Gastrocnemius medialis (tissue), 4 donors: Measurements from ENCODE around the gene SORT1. TPM values are rescaled to one million over a fixed set of nuclear protein-coding genes. Genes with fewer than 3 reads are reported as not detected.
"Not testable (repeated sequence)": the region's sequence is repeated elsewhere in the genome, so short reads cannot be mapped to it uniquely, and the experiment has no call there.

Experiments
- ATAC-seq, 2 donors: fragments of 150-250 bp; one replicate each; pipeline ENCODE4 v1.9.1; 2016
- DNase-seq, 2 donors: peaks; one replicate each; pipeline ENCODE4 v3.0.0-alpha.2; 2019
- H3K27ac ChIP-seq, 4 donors: fragments of 200-600 bp; sonication (generic); 1 replicate in 1 of 4; 2 replicates in 3 of 4; pipeline ENCODE4 v1.5.1; 2016 to 2018; ENCODE audit warnings: mild to moderate bottlenecking in 2 of 4, moderate library complexity in 1 of 4
- H3K27me3 ChIP-seq, 3 donors: fragments of 200-600 bp; sonication (generic) in 2 of 3; 1 replicate in 1 of 3; 2 replicates in 2 of 3; pipeline versions ENCODE4 v1.5.1 to v1.6.0; 2016 to 2019; ENCODE audit warnings: mild to moderate bottlenecking in 1 of 3, moderate library complexity in 1 of 3
- H3K36me3 ChIP-seq, 2 donors: fragments of 200-600 bp; sonication (generic) in 1 of 2; one replicate each; pipeline ENCODE4 v1.5.1; 2017 to 2018
- H3K4me1 ChIP-seq, 2 donors: fragments of 200-600 bp; sonication (generic) in 1 of 2; one replicate each; pipeline ENCODE4 v1.5.1; 2016 to 2017; ENCODE audit warnings: mild to moderate bottlenecking in 2 of 2
- H3K4me3 ChIP-seq, 4 donors: fragments of 200-600 bp; sonication (generic) in 3 of 4; 1 replicate in 1 of 4; 2 replicates in 3 of 4; pipeline ENCODE4 v1.5.1; 2016 to 2019; ENCODE audit warnings: mild to moderate bottlenecking in 2 of 4
- H3K9me3 ChIP-seq, 3 donors: fragments of 200-600 bp; sonication (generic) in 2 of 3; 1 replicate in 1 of 3; 2 replicates in 2 of 3; pipeline ENCODE4 v1.5.1; 2016 to 2019
- POLR2A ChIP-seq, 2 donors: fragments of 450-650 bp; IDR thresholded peaks; one replicate each; pipeline ENCODE4 v1.6.1; 2017; ENCODE audit warnings: antibody characterized with exemption in 2 of 2, mild to moderate bottlenecking in 2 of 2, moderate library complexity in 2 of 2
- in situ Hi-C, 4 donors: fragments of 200-750 bp; cut with MboI; loops; one replicate each; pipeline versions ENCODE4 v1.15.0 to v1.8.0; 2017; ENCODE audit warnings: low sequenced_read_pairs in 4 of 4
- intact Hi-C: fragments of 100-400 bp; cut with DNase I; formaldehyde crosslinking; loops from one replicate; pipeline ENCODE4 v1.15.1; 2023; ENCODE audit warnings: low total_unique reads
- total RNA-seq, 4 donors: library from RNA; depleted of rRNA; stranded (reverse); fragments of >200 nt; gene quantifications; one replicate each; pipeline versions ENCODE4 v1.1.0 to v1.2.3, GENCODE V29; 2016
- TF ChIP-seq, protein P1 (sequence below), 5 experiments: fragments of 450-650 bp in 3 of 5; fragments of 200-600 bp in 2 of 5; sonication (generic) in 2 of 5; IDR thresholded peaks in 4 of 5; conservative IDR thresholded peaks in 1 of 5; 1 replicate in 4 of 5; 2 replicates in 1 of 5; pipeline ENCODE4 v1.5.1; 2016 to 2019; ENCODE audit warnings: antibody characterized with exemption in 5 of 5, mild to moderate bottlenecking in 3 of 5, moderate library complexity in 3 of 5

Gene SORT1
- total RNA-seq, 4 donors from 2014 or later = 93.7 to 226 (median 190) TPM

DNA sequence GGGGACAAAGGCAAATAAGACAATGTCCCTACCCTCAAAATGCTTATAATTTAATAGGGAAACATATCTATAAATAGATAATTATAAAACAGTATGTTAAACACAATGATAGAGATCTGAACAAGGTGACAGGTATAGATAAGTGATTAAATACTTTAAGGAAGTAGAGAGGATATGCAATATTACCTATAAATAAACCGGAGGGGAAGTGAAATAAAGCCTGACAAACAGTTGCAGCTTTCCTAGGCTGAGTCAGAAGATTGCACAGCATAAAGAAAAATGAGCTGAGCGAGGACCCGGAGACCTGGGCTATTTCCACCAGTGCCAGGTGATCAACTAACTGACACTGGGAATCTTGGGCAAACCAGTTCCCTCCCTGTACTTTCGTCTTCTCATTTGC is 103.2 kb downstream of the SORT1 start:
- Histone ChIP-seq H3K9me3 (no peaks in the 10 kb centered on the region), H3K27me3 (peaks cover 0 to 9% (median 0%) of the 10 kb centered on the region in 3 donors), H3K4me3 (no peak overlapping the region), H3K27ac (no peak overlapping the region), H3K36me3 (no peaks in the 10 kb centered on the region), H3K4me1 (peaks cover 9 to 12% of the 10 kb centered on the region in 2 donors)
- in situ Hi-C loops = loop anchor here in 1 of 4 donors (25.0 kb wide), 1 partner anchor 243 kb away; the partner anchor contains the start of genes GNAI3 and GPR61
- DNase-seq (no peak), ATAC-seq (no peak)
- TF ChIP-seq POLR2A (IDR thresholded peaks at IDR 0.05) = no peak
- TF ChIP-seq, protein P1, sequence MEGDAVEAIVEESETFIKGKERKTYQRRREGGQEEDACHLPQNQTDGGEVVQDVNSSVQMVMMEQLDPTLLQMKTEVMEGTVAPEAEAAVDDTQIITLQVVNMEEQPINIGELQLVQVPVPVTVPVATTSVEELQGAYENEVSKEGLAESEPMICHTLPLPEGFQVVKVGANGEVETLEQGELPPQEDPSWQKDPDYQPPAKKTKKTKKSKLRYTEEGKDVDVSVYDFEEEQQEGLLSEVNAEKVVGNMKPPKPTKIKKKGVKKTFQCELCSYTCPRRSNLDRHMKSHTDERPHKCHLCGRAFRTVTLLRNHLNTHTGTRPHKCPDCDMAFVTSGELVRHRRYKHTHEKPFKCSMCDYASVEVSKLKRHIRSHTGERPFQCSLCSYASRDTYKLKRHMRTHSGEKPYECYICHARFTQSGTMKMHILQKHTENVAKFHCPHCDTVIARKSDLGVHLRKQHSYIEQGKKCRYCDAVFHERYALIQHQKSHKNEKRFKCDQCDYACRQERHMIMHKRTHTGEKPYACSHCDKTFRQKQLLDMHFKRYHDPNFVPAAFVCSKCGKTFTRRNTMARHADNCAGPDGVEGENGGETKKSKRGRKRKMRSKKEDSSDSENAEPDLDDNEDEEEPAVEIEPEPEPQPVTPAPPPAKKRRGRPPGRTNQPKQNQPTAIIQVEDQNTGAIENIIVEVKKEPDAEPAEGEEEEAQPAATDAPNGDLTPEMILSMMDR (IDR thresholded peaks at IDR 0.05 in 4 of 5, conservative IDR thresholded peaks at IDR 0.05 in 1 of 5) = no peak
- intact Hi-C loops = no loop called here

DNA sequence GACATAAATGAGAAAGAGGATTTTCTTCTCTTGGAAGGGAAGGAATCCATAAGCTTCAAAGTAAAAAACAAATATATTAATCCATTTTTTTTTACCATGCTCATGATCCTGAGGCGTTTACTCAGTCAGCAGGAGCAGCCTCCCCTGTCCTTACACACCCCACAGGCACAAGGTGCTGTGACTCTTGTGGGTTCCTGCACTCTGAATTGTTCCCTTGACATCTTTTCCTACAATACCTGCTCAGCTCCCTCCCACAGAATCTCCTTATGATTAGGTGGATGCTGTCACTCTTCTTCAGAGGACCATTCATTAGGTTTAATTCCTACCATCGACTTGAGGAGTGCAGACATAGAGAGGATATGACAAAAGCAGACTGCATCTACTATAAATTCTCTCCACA is 104.7 kb downstream of the SORT1 start:
- Histone ChIP-seq H3K4me1 (no peaks in the 10 kb centered on the region), H3K4me3 (no peak overlapping the region), H3K36me3 (no peaks in the 10 kb centered on the region), H3K9me3 (no peaks in the 10 kb centered on the region), H3K27ac (no peak overlapping the region), H3K27me3 (peaks cover 0 to 9% (median 0%) of the 10 kb centered on the region in 3 donors)
- DNase-seq (no peak), ATAC-seq (no peak)
- in situ Hi-C loops = loop anchor here in 1 of 4 donors (25.0 kb wide), 1 partner anchor 244 kb away; the partner anchor contains the start of genes GNAI3 and GPR61
- intact Hi-C loops = no loop called here
- TF ChIP-seq POLR2A (IDR thresholded peaks at IDR 0.05) = no peak
- TF ChIP-seq, protein P1 (IDR thresholded peaks at IDR 0.05 in 4 of 5, conservative IDR thresholded peaks at IDR 0.05 in 1 of 5) = no peak

DNA sequence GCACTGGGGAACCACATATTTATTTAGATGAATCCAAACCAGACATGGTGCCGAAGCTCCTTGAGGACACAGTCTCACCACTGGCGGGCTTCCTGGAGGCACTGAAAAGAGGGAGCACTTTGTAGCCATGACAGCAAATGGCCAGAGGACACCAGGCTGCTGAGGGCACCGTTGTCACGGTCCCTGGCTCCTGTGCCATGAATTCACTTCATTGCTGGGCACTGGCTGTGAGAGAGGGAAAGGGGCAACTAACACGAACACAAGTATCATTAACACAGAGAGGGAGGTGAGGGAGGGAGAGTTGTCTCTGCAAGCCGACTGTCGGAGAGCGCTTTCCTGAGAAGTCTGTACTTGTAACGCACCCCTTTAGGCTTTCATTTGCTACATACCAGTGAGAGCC is 105.4 kb downstream of the SORT1 start:
- peaks cover 0 to 9% (median 0%) of the 10 kb centered on the region in 3 donors for H3K27me3 ChIP-seq
- DNase-seq = no peak
- intact Hi-C loops = no loop called here
- in situ Hi-C loops = loop anchor here in 1 of 4 donors (25.0 kb wide), 1 partner anchor 245 kb away; the partner anchor contains the start of genes GNAI3 and GPR61
- H3K9me3 ChIP-seq = no peaks in the 10 kb centered on the region
- no peak for ATAC-seq
- TF ChIP-seq, protein P1 (IDR thresholded peaks at IDR 0.05 in 4 of 5, conservative IDR thresholded peaks at IDR 0.05 in 1 of 5) = no peak
- no peak for TF ChIP-seq POLR2A (IDR thresholded peaks at IDR 0.05)
- H3K36me3 ChIP-seq = no peaks in the 10 kb centered on the region
- no peak overlapping the region for H3K27ac ChIP-seq
- no peak overlapping the region for H3K4me3 ChIP-seq
- H3K4me1 ChIP-seq = no peaks in the 10 kb centered on the region

- ATAC-seq (no peak), DNase-seq (no peak)
- H3K27ac ChIP-seq = no peak overlapping the region
- H3K36me3 ChIP-seq = no peaks in the 10 kb centered on the region
- no peaks in the 10 kb centered on the region for H3K4me1 ChIP-seq
- peaks cover 0 to 4% (median 0%) of the 10 kb centered on the region in 3 donors for H3K27me3 ChIP-seq
- in situ Hi-C loops = loop anchor here in 1 of 4 donors (25.0 kb wide), 1 partner anchor 246 kb away; the partner anchor contains the start of genes GNAI3 and GPR61
- H3K4me3 ChIP-seq = no peak overlapping the region
- H3K9me3 ChIP-seq = no peaks in the 10 kb centered on the region
- TF ChIP-seq POLR2A (IDR thresholded peaks at IDR 0.05) = no peak
- intact Hi-C loops = no loop called here
These were observed 106.7 kb downstream of the SORT1 start for GRCh38 chr1:109290998-109291397.

DNA sequence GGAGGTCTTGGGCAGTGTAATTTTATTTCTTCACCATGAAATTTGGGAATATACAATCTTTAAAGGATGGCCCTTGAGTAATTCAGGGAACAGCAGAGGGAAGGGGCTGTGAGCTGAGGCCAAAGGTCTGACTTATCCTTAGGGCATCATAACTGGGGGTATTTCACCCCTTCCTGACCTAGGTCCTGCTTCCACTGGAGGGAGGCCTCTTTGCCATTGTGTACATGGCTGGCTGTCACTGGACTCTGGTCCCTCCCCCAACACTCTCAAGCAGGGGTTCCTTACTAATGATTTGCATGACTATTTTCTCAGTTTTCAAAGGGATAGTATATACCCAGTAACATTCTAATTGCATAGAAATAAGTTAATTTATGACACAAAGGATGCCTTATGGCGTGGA is 107.6 kb downstream of the SORT1 start:
- in situ Hi-C loops = loop anchor here in 1 of 4 donors (25.0 kb wide), 1 partner anchor 247 kb away; the partner anchor contains the start of genes GNAI3 and GPR61

GRCh38 chr1:109286762-109287161 is 111.0 kb downstream of the SORT1 start:
- H3K36me3 ChIP-seq, H3K9me3 ChIP-seq, intact Hi-C loops, H3K27me3 ChIP-seq, H3K4me3 ChIP-seq, DNase-seq, ATAC-seq, H3K27ac ChIP-seq: not testable (repeated sequence)
- peaks cover 13 to 19% of the 10 kb centered on the region in 2 donors for H3K4me1 ChIP-seq
- in situ Hi-C loops = loop anchor here in 2 of 4 donors (5.0 to 25.0 kb wide), 3 partner anchors 108 to 251 kb away; partner anchors contain the start of genes GNAI3 (in 1 of the 2), GPR61 (in 1 of the 2) and SORT1 (in 1 of the 2)

More for the DNA sequence above, 107.6 kb downstream of the SORT1 start:
- no peaks in the 10 kb centered on the region for H3K36me3 ChIP-seq
- intact Hi-C loops = no loop called here
- DNase-seq (no peak), ATAC-seq (no peak)
- no peaks in the 10 kb centered on the region for H3K4me1 ChIP-seq
- peaks cover 0 to 3% (median 0%) of the 10 kb centered on the region in 3 donors for H3K27me3 ChIP-seq
- no peak overlapping the region for H3K4me3 ChIP-seq
- H3K9me3 ChIP-seq = no peaks in the 10 kb centered on the region
- no peak overlapping the region for H3K27ac ChIP-seq
- TF ChIP-seq, protein P1 (IDR thresholded peaks at IDR 0.05 in 4 of 5, conservative IDR thresholded peaks at IDR 0.05 in 1 of 5) = no peak
- TF ChIP-seq POLR2A (IDR thresholded peaks at IDR 0.05) = no peak
